Keratinocyte (primary cell): ENCODE data around the gene ABCG4.
A peak's percentile ranks its signal among the peaks of the same experiment; 100 is the strongest.

Source experiments
- EZH2 ChIP-seq: IDR thresholded peaks from one replicate; pipeline ENCODE4 v1.6.1; 2012; ENCODE audit warnings: inconsistent platforms, mild to moderate bottlenecking, low read length, moderate library complexity
- TF ChIP-seq, protein P1 (sequence below), 3 experiments: IDR thresholded peaks in 1 of 3; conservative IDR thresholded peaks in 1 of 3; optimal IDR thresholded peaks in 1 of 3; 2 replicates in 2 of 3; 3 replicates in 1 of 3; pipeline versions ENCODE3 to v1.5.1; 2011; ENCODE audit warnings: low read length in 3 of 3, mild to moderate bottlenecking in 3 of 3, moderate library complexity in 2 of 3, control low read depth in 1 of 3, inconsistent platforms in 1 of 3; ENCODE audit not compliant: insufficient read depth in 2 of 3; ENCODE audit errors: extremely low read depth in 1 of 3

DNA sequence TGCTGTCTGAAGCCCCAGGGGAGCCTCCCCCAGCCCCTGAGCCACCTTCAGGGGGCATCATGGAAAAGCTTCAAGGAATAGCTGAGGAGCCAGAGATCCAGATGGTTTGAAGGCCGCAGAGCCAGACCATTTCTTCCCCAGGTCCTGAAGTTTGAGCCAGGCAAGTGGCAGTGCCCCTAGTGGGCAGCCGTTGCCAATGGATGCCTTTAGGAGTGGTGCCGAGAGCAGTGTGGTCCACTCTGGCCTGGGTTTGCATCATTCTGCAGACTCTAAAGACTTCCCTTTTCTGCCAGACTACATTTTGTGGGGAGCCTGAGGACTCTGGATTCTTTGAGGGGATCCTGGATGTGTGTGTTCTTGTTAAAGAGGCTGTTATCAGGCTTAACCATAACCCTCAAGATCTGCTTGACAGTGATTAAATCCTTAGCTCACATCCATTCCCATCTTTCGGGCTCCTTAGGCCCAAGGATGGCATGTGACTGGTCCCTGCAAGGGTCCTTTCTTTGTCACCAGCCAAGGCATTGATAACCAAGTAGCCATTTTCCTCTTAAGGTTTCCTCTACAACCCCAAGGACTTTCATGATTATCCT is 14.4 kb upstream of the ABCG4 start:
- TF ChIP-seq, protein P1, sequence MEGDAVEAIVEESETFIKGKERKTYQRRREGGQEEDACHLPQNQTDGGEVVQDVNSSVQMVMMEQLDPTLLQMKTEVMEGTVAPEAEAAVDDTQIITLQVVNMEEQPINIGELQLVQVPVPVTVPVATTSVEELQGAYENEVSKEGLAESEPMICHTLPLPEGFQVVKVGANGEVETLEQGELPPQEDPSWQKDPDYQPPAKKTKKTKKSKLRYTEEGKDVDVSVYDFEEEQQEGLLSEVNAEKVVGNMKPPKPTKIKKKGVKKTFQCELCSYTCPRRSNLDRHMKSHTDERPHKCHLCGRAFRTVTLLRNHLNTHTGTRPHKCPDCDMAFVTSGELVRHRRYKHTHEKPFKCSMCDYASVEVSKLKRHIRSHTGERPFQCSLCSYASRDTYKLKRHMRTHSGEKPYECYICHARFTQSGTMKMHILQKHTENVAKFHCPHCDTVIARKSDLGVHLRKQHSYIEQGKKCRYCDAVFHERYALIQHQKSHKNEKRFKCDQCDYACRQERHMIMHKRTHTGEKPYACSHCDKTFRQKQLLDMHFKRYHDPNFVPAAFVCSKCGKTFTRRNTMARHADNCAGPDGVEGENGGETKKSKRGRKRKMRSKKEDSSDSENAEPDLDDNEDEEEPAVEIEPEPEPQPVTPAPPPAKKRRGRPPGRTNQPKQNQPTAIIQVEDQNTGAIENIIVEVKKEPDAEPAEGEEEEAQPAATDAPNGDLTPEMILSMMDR (optimal IDR thresholded peaks at IDR 0.05 in 1 of 3, IDR thresholded peaks at IDR 0.05 in 1 of 3, conservative IDR thresholded peaks at IDR 0.05 in 1 of 3; ENCODE audit: extremely low read depth in 1 of 3, insufficient read depth in 2 of 3, low read length in 3 of 3), result peak; percentile 64 to 72 (median 64)
- no peak for TF ChIP-seq EZH2
